ENCODE results near the gene TRABD2B. TPM values are rescaled to one million over a fixed set of nuclear protein-coding genes. Genes with fewer than 3 reads are reported as not detected.

TRABD2B gene
- total and polyA plus RNA-seq, 7 donors: 0.08 to 0.76 (median 0.42) TPM

GRCh38 chr1:47767741-47768100, 229.5 kb downstream of the TRABD2B start:
- peak; percentile 71 to 90 (median 80) for ATAC-seq

GRCh38 chr1:47766832-47767740, 230.1 kb downstream of the TRABD2B start:
- WGBS, 3 donors: 62 to 71% (median 68%) methylated on average over 12 of the region's 12 CpGs

More at GRCh38 chr1:47767741-47768100, 229.5 kb downstream of the TRABD2B start:
- no peaks in the 10 kb centered on the region for H3K36me3 ChIP-seq (ENCODE audit: insufficient read depth in 1 of 2, low read depth in 1 of 2)
- H3K27me3 ChIP-seq (ENCODE audit: insufficient read depth in 3 of 3, low read length in 2 of 3): peaks cover 0 to 3% (median 2%) of the 10 kb centered on the region in 3 donors
- H3K4me3 ChIP-seq: no peak overlapping the region
- no peaks in the 10 kb centered on the region for H3K4me1 ChIP-seq
- TF ChIP-seq, protein P1, sequence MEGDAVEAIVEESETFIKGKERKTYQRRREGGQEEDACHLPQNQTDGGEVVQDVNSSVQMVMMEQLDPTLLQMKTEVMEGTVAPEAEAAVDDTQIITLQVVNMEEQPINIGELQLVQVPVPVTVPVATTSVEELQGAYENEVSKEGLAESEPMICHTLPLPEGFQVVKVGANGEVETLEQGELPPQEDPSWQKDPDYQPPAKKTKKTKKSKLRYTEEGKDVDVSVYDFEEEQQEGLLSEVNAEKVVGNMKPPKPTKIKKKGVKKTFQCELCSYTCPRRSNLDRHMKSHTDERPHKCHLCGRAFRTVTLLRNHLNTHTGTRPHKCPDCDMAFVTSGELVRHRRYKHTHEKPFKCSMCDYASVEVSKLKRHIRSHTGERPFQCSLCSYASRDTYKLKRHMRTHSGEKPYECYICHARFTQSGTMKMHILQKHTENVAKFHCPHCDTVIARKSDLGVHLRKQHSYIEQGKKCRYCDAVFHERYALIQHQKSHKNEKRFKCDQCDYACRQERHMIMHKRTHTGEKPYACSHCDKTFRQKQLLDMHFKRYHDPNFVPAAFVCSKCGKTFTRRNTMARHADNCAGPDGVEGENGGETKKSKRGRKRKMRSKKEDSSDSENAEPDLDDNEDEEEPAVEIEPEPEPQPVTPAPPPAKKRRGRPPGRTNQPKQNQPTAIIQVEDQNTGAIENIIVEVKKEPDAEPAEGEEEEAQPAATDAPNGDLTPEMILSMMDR (IDR thresholded peaks at IDR 0.05): no peak
- no peaks in the 10 kb centered on the region for H3K9me3 ChIP-seq
- 15 to 31% (median 21%) methylated on average over 11 of the region's 11 CpGs for WGBS, 3 donors
- intact Hi-C loops (cut with DNase I): no loop called here
- no peak for DNase-seq
- H3K27ac ChIP-seq: no peak overlapping the region

DNA sequence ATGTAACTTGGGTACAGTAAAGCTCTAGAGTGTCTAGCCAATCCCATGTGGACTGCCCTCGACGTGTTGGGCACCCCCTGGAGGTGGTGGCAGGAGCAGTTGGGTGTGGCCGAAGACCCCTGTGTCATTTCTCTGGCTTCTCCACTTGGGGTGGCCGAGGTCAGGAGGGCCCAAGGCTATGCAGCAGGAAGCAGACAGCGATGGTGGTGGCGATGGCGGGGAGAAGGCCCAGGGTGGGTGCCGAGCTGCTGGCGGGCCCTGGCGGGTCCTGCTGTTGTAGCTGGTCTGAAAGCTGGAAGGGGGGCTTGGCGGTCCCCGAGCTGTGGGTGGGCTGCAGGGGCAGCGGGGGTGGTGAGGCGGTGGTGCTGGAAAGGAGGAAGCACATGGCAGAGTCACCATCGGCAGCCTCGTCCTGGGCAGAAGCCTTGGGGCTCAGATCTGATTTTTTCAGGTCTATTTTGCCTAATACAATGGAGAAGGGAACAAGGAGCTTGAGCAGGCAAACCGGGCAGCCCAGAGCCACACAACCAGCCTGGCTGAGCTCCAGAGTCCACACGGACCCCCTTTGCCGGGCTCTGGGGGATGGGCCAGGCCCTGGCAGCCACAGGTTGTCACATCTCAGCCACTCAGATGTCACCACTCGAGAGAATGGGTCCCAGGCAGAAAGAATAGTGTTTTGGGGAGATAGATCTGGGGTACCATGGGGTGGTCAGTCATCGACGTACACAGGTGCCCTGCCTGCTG, 231.3 kb downstream of the TRABD2B start:
- intact Hi-C loops (cut with DNase I): no loop called here
- ATAC-seq (no peak), DNase-seq (no peak)
- TF ChIP-seq, protein P1 (IDR thresholded peaks at IDR 0.05): no peak
- Histone ChIP-seq H3K27me3 (ENCODE audit: insufficient read depth in 3 of 3, low read length in 2 of 3) (peaks cover 0 to 4% (median 0%) of the 10 kb centered on the region in 3 donors), H3K36me3 (ENCODE audit: insufficient read depth in 1 of 2, low read depth in 1 of 2) (no peaks in the 10 kb centered on the region), H3K9me3 (no peaks in the 10 kb centered on the region), H3K4me1 (no peaks in the 10 kb centered on the region), H3K27ac (no peak overlapping the region), H3K4me3 (no peak overlapping the region)
- WGBS, 3 donors: 82 to 91% (median 91%) methylated on average over 22 of the region's 22 CpGs

More at GRCh38 chr1:47766832-47767740, 230.1 kb downstream of the TRABD2B start:
- Histone ChIP-seq H3K4me1 (no peaks in the 10 kb centered on the region), H3K27ac (no peak overlapping the region), H3K36me3 (ENCODE audit: insufficient read depth in 1 of 2, low read depth in 1 of 2) (no peaks in the 10 kb centered on the region), H3K4me3 (no peak overlapping the region), H3K27me3 (ENCODE audit: insufficient read depth in 3 of 3, low read length in 2 of 3) (peaks cover 0 to 3% (median 2%) of the 10 kb centered on the region in 3 donors), H3K9me3 (no peaks in the 10 kb centered on the region)
- DNase-seq: no peak
- no peak for ATAC-seq
- intact Hi-C loops (cut with DNase I): no loop called here
- TF ChIP-seq, protein P1 (IDR thresholded peaks at IDR 0.05): no peak

DNA sequence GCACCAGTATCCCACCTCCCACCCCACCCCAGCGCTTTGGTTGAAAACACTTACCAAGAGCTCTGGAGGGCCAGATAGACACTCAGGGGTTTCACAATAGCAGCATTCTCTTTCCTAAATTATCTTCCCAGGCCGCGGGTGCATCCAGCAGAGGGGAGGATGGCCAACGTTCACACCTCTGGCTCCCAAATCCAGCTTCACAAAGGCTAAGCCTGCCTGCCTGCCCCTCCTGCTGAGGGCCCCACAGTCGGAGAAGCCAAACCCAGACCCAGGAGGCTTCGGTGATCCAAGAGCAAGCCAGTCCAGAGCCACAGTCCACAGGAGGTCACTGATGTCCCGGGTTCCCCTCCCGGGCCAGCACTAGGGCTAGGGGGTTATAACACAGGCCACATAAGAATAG, 231.9 kb downstream of the TRABD2B start:
- ATAC-seq (no peak), DNase-seq (no peak)
- no peaks in the 10 kb centered on the region for H3K4me1 ChIP-seq
- WGBS, 3 donors: 67 to 77% (median 73%) methylated on average over 8 of the region's 8 CpGs
- H3K27ac ChIP-seq: no peak overlapping the region
- no peaks in the 10 kb centered on the region for H3K9me3 ChIP-seq
- TF ChIP-seq, protein P1 (IDR thresholded peaks at IDR 0.05): no peak
- H3K4me3 ChIP-seq: no peak overlapping the region
- no peaks in the 10 kb centered on the region for H3K36me3 ChIP-seq (ENCODE audit: insufficient read depth in 1 of 2, low read depth in 1 of 2)
- intact Hi-C loops (cut with DNase I): no loop called here
- H3K27me3 ChIP-seq (ENCODE audit: insufficient read depth in 3 of 3, low read length in 2 of 3): peaks cover 0 to 4% (median 0%) of the 10 kb centered on the region in 3 donors

Data from psoas muscle (tissue), 8 donors.